OCI-LY1 (cell line): Measurements from ENCODE around the gene SH3PXD2A.

ENCODE experiments used
- CTCF ChIP-seq: fragments of 200-600 bp; sonication (generic), shearing (Covaris generic); IDR thresholded peaks from 2 replicates; pipeline ENCODE4 v1.5.1; 2017; ENCODE audit warnings: mild to moderate bottlenecking, antibody characterized with exemption, low read length, moderate library complexity, mixed read lengths
- EZH2 ChIP-seq: fragments of 200-600 bp; sonication (generic), shearing (Covaris generic); IDR thresholded peaks from 2 replicates; pipeline ENCODE4 v1.8.0; 2017; ENCODE audit warnings: borderline replicate concordance, mixed run types, mild to moderate bottlenecking, antibody characterized with exemption, low read length, moderate library complexity, mixed read lengths

- TF ChIP-seq CTCF = no peak
- no peak for TF ChIP-seq EZH2
These were observed 191.6 kb downstream of the SH3PXD2A start for GRCh38 chr10:103663802-103664201.
